CD4-positive, alpha-beta T cell treated with Interferon alpha-2 for 1 hour (primary cell): ENCODE measurements around the gene PDXK.

ENCODE experiments used
- DNase-seq, 2 donors: peaks; one replicate each; pipeline ENCODE4 v3.0.0-alpha.2; 2020 to 2022

PDXK gene

DNA sequence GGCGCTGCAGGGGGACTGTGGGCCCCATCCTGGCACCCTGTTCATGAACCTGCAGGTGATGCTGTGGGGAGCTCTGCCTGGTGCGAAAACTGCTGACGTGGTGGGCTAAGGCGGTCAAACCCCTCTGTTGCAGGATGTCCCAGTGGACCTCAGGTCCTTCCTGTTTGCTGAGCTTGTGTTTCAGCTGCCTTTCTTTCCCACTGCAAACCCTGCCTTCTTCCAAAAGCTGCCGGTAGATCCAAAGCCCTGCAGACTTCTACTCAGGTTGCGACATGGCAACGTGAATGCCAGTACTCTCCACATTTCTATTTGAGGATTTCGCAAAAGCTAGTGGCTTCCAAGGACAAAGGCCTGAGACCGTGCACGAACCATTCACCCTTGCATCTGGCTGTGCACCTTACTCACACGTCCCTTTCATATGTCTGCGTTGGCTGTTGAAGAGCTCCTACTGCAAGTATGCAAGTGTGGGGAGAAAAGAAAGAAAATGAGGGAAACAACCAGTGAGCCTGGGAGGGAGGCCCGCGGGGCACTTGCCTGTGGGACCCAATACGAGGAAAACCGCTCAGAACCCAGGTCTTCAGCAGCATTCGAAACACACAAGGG is 64.3 kb downstream of the PDXK start:
- no peak for DNase-seq

- no peak for DNase-seq
Measured at GRCh38 chr21:43785134-43785533, 66.2 kb downstream of the PDXK start.

DNA sequence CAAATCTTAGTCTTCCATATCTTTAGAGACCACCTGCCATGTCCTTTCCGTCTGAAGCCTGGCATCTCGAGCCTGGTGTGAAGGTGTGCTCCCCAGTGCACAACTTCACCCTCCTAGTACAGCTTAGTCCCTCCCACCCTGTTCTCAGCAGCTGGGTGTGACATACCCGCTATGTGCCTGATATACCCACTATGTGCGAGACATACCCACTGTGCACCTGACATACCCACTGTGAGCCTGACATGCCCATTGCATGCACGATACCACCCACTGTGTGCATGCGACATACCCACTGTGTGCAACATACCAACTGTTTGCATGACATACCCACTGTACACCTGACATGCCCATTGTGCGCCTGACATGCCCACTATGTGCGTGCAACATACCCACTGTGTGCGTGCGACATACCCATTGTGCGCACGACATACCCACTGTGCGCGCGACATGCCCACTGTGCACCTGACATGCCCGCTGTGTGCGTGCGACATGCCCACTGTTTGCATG is 67.4 kb downstream of the PDXK start:
- no peak for DNase-seq

DNA sequence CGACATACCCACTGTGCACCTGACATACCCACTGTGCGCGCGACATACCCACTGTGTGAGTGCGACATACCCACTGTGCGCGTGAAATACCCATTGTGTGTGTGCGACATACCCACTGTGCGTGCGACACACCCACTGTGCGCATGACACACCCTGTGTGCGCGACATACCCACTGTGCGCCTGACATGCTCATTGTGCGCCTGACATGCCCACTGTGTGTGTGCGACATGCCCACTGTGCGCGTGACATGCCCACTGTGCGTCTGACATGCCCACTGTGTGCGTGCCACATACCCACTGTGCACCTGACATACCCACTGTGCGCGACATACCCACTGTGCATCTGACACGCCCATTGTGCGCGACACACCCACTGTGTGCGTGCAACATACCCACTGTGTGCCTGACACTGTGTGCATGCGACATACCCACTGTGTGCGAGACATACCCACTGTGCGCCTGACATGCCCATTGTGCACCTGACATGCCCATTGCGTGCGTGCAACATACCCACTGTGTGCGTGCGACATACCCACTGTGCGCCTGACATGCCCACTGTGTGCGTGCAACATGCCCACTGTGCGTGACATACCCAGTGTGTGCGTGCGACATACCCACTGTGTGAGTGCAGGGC is 68.0 kb downstream of the PDXK start:
- no peak for DNase-seq

GRCh38 chr21:43789276-43790009 is 70.5 kb downstream of the PDXK start, which contains the start of gene RRP1:
Gene RRP1, plus strand, starts transcription at chr21:43789577. Its CDS starts 53 bp downstream, at chr21:43789630.
- peak; percentile 91 to 96 for DNase-seq

DNA sequence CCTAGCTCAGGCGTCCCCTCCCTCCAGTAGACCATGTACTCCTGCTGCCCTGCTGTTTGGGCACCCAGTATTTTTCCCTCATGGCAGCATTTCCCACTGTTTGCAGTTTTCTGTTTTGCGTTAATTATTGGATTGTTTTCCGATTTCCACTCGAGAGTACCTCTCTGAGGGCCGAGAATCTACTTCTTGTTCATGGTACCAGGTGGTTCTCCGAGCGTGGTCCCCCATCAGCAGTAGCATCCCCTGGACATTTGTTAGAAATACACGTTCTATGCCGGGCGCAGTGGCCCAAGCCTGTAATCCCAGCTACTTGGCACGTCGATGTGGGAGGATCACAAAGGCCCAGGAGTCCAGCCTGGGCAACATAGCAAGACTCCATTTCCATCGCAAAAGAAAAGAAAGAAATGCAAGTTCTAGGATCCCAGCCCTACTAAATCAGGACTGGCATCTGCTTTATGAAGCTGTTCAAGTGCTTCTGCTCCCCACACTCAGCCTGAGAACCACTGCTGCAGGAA is 71.1 kb downstream of the PDXK start:
- DNase-seq, result no peak

DNA sequence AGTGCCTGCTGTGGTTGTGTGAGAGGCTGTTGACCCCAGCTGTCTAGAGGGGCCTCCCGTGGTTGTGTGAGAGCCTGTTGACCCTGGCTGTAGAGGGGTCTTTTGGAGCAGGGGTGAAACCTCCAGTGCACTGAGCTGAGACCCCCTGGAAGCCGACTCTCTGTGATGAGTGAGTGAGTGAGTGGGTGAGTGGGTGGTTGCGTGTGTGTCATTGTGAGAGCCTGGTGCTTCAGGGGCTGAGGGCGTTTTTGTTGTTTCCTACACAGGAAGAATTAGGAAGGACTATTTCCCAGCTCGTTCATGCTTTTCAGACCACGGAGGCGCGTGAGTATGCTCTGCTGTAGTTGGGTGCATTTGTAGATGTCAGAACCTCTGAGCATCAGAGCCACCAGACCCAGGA is 73.5 kb downstream of the PDXK start:
- DNase-seq, result no peak

- no peak for DNase-seq
Measured at GRCh38 chr21:43793243-43793642, 74.3 kb downstream of the PDXK start.

- DNase-seq, result no peak
Measured at GRCh38 chr21:43794311-43794710, 75.4 kb downstream of the PDXK start.

GRCh38 chr21:43794857-43795256 is 75.9 kb downstream of the PDXK start:
- no peak for DNase-seq

- DNase-seq, result no peak
Measured at GRCh38 chr21:43797415-43797814, 78.5 kb downstream of the PDXK start.

DNA sequence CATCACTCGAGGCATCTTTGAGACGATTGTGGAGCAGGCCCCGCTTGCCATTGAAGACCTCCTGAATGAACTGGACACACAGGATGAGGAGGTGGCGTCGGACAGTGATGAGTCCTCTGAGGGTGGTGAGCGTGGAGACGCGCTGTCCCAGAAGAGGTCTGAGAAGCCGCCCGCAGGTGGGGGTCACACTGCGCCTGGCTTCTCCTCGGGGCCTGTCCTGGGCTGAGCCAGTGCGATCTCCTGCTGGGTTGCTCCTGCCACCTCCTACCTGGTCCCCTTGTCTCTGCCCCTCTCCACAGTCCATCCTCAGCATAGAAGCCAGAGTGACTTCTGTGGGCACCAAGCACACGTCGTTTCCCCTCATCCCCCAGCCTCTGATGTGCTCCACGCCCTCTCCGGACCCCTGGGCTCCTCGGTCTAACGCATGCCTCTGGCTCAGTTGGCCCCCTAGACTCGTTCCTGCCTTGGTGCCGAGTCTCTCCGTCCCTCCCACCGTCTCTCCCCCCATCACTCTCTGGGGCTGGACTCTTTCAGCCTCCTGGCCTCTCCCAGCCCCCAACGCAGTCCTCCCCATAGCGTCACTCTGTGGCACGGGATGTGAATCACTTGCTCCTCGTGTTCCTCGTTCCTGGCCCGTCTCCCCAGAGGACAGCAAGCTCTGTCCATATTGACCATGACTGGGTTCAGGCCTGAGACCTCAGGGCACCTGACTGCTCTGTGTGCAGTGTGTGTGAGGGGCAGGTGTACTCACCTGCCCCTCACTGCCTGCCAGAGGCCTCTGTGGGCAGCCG is 79.2 kb downstream of the PDXK start:
- no peak for DNase-seq

DNA sequence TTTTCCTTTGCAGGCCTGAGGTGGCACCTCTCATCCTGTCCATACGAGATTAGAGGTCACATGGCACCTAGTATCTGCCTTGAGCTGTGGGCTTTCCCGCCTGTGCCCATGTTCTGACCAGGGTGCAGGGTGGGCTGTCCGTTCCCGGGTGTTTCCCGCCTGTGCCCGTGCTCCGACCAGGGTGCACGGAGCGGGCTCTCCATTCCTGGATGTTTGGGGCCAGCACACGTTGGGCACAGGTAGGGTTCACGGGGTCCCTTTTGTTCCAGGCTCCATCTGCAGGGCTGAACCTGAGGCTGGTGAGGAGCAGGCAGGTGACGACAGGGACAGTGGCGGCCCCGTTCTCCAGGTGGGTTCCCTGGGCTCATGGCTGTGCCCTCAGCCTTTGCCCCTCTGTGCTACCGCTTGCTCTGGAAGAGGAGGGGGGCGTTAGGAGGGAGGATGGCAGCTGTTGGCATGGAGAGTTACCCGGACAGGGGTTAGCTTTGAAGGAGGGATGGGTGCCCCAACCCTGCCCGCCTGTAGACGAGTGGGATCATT is 80.4 kb downstream of the PDXK start:
- no peak for DNase-seq

GRCh38 chr21:43800124-43800523 is 81.2 kb downstream of the PDXK start:
- no peak for DNase-seq

GRCh38 chr21:43800566-43800965 is 81.6 kb downstream of the PDXK start:
- DNase-seq, result no peak

DNA sequence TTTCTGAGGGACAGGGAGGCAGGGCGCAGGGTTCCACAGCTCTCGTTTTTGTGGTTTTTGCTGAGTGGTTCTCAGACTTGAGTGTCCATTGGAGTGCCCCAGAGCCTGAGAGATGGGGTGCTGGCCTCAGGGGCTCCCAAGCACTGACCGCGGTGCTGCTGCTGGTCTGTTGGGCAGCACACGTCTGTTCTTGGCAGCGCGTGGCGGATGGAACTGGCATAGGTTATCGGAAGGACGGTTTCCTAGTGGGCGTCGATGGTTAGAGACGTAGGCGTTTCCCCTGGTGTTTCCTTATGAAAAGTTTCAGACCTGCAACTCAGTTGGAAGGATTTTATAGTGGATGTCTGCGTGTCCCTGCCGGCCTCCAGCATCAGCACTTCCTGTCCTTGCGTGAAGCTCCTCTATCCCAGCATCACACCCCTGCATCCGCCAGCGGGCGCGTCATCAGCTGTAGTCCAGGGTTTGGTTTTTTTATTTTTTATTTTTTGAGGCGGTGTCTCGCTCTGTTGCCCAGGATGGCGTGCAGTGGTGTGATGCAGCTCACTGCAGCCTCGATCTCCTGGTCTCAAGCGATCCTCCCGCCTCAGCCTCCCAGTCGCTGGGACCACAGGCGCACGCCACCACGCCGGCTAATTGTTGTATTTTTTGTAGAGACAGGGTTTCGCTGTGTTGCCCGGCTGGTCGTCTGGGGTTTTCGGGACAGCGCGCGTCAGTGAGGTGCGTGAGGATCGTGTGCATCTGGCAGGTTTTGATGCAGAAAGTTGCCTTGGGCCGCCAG is 82.3 kb downstream of the PDXK start:
- DNase-seq, result no peak

- no peak for DNase-seq
Measured at GRCh38 chr21:43802713-43803313, 83.9 kb downstream of the PDXK start.

- DNase-seq, result no peak
Measured at GRCh38 chr21:43803558-43804300, 84.8 kb downstream of the PDXK start.

- DNase-seq, result peak; percentile 28 to 81
Measured at GRCh38 chr21:43805275-43805800, 86.4 kb downstream of the PDXK start.

DNA sequence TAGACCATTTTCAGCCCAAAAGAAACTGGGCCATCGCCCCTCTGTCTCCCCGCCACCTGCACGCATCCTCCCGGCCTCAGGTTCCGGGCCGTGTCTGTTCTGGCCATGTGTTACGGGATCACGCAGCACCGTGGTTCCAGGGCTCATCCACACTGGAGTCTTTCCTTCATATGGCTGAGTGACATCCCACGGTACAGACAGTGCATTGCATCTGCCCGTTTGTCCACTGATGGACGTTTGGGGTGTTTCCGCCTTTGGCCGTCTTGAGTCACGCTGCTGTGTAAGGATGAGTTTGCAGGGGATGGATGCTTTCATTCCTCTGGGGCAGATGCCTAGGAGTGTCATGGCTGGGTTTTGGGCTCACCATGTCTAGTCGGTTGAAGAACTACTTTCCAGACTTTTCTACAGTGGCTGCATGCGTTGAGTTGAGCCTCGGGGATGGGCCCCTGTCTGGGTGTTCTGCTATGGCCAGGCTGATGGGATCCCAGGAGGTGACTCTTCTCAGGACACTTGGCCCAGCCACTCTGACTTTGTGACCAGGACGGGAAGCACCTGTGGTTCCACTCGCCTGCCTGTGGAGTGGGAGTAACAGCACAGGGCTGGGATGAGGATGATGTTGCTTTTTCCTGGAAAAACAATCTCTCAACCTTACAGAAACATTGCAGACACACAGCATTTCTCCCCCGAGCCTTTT is 87.2 kb downstream of the PDXK start:
- no peak for DNase-seq
